22Rv1 (cell line): Measurements from ENCODE around the gene WDR1.
A peak's percentile ranks its signal among the peaks of the same experiment; 100 is the strongest.

Experiments
- H3K27ac ChIP-seq: fragments of 450-650 bp; 2 replicates; pipeline ENCODE4 v1.5.1; 2017
- ZFX ChIP-seq: fragments of 450-650 bp; IDR thresholded peaks from 2 replicates; pipeline ENCODE4 v1.6.1; 2017; ENCODE audit warnings: antibody characterized with exemption, borderline replicate concordance
- TF ChIP-seq, protein P1 (sequence below): fragments of 450-650 bp; IDR thresholded peaks from 2 replicates; pipeline ENCODE4 v1.5.1; 2017; ENCODE audit warnings: mild to moderate bottlenecking

WDR1 gene

GRCh38 chr4:10160281-10160856 is 43.8 kb upstream of the WDR1 start:
- TF ChIP-seq ZFX = no peak
- TF ChIP-seq, protein P1, sequence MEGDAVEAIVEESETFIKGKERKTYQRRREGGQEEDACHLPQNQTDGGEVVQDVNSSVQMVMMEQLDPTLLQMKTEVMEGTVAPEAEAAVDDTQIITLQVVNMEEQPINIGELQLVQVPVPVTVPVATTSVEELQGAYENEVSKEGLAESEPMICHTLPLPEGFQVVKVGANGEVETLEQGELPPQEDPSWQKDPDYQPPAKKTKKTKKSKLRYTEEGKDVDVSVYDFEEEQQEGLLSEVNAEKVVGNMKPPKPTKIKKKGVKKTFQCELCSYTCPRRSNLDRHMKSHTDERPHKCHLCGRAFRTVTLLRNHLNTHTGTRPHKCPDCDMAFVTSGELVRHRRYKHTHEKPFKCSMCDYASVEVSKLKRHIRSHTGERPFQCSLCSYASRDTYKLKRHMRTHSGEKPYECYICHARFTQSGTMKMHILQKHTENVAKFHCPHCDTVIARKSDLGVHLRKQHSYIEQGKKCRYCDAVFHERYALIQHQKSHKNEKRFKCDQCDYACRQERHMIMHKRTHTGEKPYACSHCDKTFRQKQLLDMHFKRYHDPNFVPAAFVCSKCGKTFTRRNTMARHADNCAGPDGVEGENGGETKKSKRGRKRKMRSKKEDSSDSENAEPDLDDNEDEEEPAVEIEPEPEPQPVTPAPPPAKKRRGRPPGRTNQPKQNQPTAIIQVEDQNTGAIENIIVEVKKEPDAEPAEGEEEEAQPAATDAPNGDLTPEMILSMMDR = no peak
- no peak overlapping the region for H3K27ac ChIP-seq

- H3K27ac ChIP-seq = no peak overlapping the region
- TF ChIP-seq, protein P1 = no peak
- no peak for TF ChIP-seq ZFX
These were observed 43.1 kb upstream of the WDR1 start for GRCh38 chr4:10159671-10160070.

DNA sequence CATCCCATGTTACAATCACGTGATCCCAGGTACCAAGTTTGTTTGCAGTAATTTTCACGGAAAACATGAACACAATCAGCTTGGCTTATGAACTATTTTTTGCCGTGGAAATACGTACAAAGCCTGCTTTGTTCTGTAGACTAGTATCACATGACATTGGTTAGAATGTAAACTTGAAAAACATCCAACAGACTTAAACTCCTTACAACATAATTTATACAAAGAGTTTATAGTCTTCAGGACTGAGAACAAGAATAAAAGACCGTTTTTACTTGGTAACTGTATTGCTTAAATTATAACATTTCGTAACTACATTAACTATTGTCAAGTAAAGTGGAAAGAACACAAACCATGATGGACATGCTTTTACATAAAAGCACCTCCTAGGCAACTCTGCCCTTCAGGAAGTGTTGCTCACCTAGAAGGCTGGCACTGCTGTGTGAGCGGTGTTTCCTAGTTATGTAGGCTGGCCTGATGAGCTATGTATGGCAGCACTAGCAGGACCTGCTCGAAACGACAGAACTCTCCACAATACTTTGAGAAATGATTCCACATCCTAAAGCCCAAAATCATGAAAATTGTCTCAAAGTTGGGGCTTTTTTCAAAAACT is 41.8 kb upstream of the WDR1 start:
- H3K27ac ChIP-seq = no peak overlapping the region
- TF ChIP-seq, protein P1 = no peak
- TF ChIP-seq ZFX = no peak

- TF ChIP-seq, protein P1 = peak; percentile 80
- no peak for TF ChIP-seq ZFX
- no peak overlapping the region for H3K27ac ChIP-seq
These were observed 41.1 kb upstream of the WDR1 start for GRCh38 chr4:10157478-10158332.

DNA sequence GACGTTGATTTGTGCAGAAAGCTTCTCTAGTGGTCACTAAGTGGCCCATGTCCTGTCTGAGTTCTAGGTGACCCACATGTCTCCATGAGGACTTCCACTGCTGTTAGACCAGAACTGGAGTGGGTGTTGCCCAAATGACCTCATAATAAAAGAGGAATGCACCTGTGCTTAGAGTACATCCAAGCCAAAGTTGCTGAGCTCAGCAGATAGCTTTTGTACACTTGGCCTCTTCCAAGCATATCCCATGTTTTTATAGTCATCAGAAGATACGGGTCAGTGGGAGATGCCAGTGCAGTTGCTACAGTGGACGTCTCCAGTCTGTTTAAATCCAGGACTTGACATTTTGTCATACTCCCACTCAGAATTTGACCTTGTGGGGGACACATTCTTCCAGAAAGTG is 37.6 kb upstream of the WDR1 start:
- no peak for TF ChIP-seq ZFX
- TF ChIP-seq, protein P1 = no peak
- no peak overlapping the region for H3K27ac ChIP-seq

- H3K27ac ChIP-seq = no peak overlapping the region
- TF ChIP-seq, protein P1 = no peak
- no peak for TF ChIP-seq ZFX
These were observed 36.6 kb upstream of the WDR1 start for GRCh38 chr4:10153161-10153560.

DNA sequence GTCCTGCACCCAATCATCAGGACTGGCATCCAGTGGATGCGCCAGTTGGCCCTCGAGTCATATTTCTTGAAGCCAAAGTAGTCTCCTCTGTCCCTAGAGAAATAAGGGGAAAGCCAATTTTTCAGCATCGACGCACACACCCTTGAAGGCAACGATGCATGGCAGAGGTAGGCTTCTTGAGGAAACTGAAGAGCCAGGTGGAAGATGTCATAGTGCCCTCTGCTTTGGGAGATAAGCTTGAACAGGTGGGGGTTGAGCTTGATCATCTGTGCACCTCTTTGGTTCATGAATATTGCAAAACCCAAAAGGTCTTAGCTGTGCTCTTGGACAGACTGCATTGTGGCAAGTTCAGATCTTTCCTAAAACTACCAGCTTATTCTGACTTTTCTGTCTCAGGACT is 34.6 kb upstream of the WDR1 start:
- TF ChIP-seq ZFX = no peak
- TF ChIP-seq, protein P1 = no peak
- H3K27ac ChIP-seq = no peak overlapping the region
